Anterior cingulate cortex (tissue), 58 donors: Measurements from ENCODE around the gene FAF1.

ENCODE experiments used
- DNase-seq, 58 donors: peaks; one replicate each; lab custom pipeline; 2025; lab: John Stamatoyannopoulos, UW

Gene FAF1

GRCh38 chr1:50523548-50523947, 436.5 kb downstream of the FAF1 start:
- no peak for DNase-seq

GRCh38 chr1:50522691-50523342, 437.2 kb downstream of the FAF1 start:
- no peak for DNase-seq

- DNase-seq, result no peak
These were observed 438.4 kb downstream of the FAF1 start for GRCh38 chr1:50521703-50522102.

- DNase-seq, result no peak
These were observed 442.6 kb downstream of the FAF1 start for GRCh38 chr1:50517488-50517887.

GRCh38 chr1:50516056-50516455, 444.0 kb downstream of the FAF1 start:
- DNase-seq, result no peak

- DNase-seq, result no peak
These were observed 452.0 kb downstream of the FAF1 start for GRCh38 chr1:50508040-50508586.

- DNase-seq, result no peak
These were observed 454.6 kb downstream of the FAF1 start for GRCh38 chr1:50505427-50505826.

GRCh38 chr1:50503515-50503914, 456.6 kb downstream of the FAF1 start:
- no peak for DNase-seq

- no peak for DNase-seq
These were observed 457.9 kb downstream of the FAF1 start for GRCh38 chr1:50502147-50502546.

- DNase-seq, result no peak
These were observed 463.1 kb downstream of the FAF1 start for GRCh38 chr1:50497007-50497406.

GRCh38 chr1:50493710-50494109, 466.4 kb downstream of the FAF1 start:
- no peak for DNase-seq

GRCh38 chr1:50492142-50492541, 467.9 kb downstream of the FAF1 start:
- DNase-seq, result no peak

GRCh38 chr1:50491142-50491541, 468.9 kb downstream of the FAF1 start:
- DNase-seq, result no peak

- no peak for DNase-seq
These were observed 469.4 kb downstream of the FAF1 start for GRCh38 chr1:50490640-50491039.

- DNase-seq, result no peak
These were observed 471.2 kb downstream of the FAF1 start for GRCh38 chr1:50488876-50489275.

- no peak for DNase-seq
These were observed 471.7 kb downstream of the FAF1 start for GRCh38 chr1:50488356-50488755.

- DNase-seq, result no peak
These were observed 472.3 kb downstream of the FAF1 start for GRCh38 chr1:50487725-50488124.

- no peak for DNase-seq
These were observed 478.8 kb downstream of the FAF1 start for GRCh38 chr1:50481142-50481736.

GRCh38 chr1:50476800-50477199, 483.3 kb downstream of the FAF1 start:
- no peak for DNase-seq

GRCh38 chr1:50474859-50475809, 484.9 kb downstream of the FAF1 start:
- no peak for DNase-seq

- no peak for DNase-seq
These were observed 486.6 kb downstream of the FAF1 start for GRCh38 chr1:50473513-50473912.
